ENCODE results near the gene GIMAP7.
A peak's percentile ranks its signal among the peaks of the same experiment; 100 is the strongest.

The GIMAP7 gene

GRCh38 chr7:150565239-150565638, 50.6 kb downstream of the GIMAP7 start:
- Histone ChIP-seq H3K9ac (ENCODE audit: low read length) (no peak overlapping the region), H3K36me3 (ENCODE audit: control insufficient read depth, insufficient read depth, low read length) (no peaks in the 10 kb centered on the region), H3K4me3 (ENCODE audit: low read length) (no peak overlapping the region), H3K27ac (ENCODE audit: low read depth, low read length) (no peak overlapping the region), H3K27me3 (ENCODE audit: control insufficient read depth, insufficient read depth, low read length) (peaks cover 2% of the 10 kb centered on the region), H3K4me1 (ENCODE audit: control insufficient read depth, insufficient read depth, low read length) (no peaks in the 10 kb centered on the region)

GRCh38 chr7:150566123-150566522, 51.5 kb downstream of the GIMAP7 start:
- H3K36me3 ChIP-seq (ENCODE audit: control insufficient read depth, insufficient read depth, low read length) = no peaks in the 10 kb centered on the region

GRCh38 chr7:150566572-150566971, 51.9 kb downstream of the GIMAP7 start:
- Histone ChIP-seq H3K36me3 (ENCODE audit: control insufficient read depth, insufficient read depth, low read length) (no peaks in the 10 kb centered on the region), H3K9ac (ENCODE audit: low read length) (no peak overlapping the region), H3K4me1 (ENCODE audit: control insufficient read depth, insufficient read depth, low read length) (no peaks in the 10 kb centered on the region), H3K27me3 (ENCODE audit: control insufficient read depth, insufficient read depth, low read length) (peaks cover 2% of the 10 kb centered on the region), H3K27ac (ENCODE audit: low read depth, low read length) (no peak overlapping the region), H3K4me3 (ENCODE audit: low read length) (no peak overlapping the region)

More at GRCh38 chr7:150566123-150566522, 51.5 kb downstream of the GIMAP7 start:
- Histone ChIP-seq H3K9ac (ENCODE audit: low read length) (no peak overlapping the region), H3K4me3 (ENCODE audit: low read length) (no peak overlapping the region), H3K27ac (ENCODE audit: low read depth, low read length) (no peak overlapping the region), H3K4me1 (ENCODE audit: control insufficient read depth, insufficient read depth, low read length) (no peaks in the 10 kb centered on the region), H3K27me3 (ENCODE audit: control insufficient read depth, insufficient read depth, low read length) (peaks cover 2% of the 10 kb centered on the region)

GRCh38 chr7:150567169-150567568, 52.5 kb downstream of the GIMAP7 start, which contains the start of gene GIMAP4:
TSS of gene GIMAP4 (plus strand) at chr7:150567390. CDS start at chr7:150569902, 2,512 bp downstream.
- Histone ChIP-seq H3K4me1 (ENCODE audit: control insufficient read depth, insufficient read depth, low read length) (no peaks in the 10 kb centered on the region), H3K27ac (ENCODE audit: low read depth, low read length) (peak within 1 kb of the TSS; percentile 52), H3K9ac (ENCODE audit: low read length) (peak within 1 kb of the TSS; percentile 22), H3K36me3 (ENCODE audit: control insufficient read depth, insufficient read depth, low read length) (no peaks in the 10 kb centered on the region), H3K27me3 (ENCODE audit: control insufficient read depth, insufficient read depth, low read length) (peaks cover 2% of the 10 kb centered on the region), H3K4me3 (ENCODE audit: low read length) (peak within 1 kb of the TSS; percentile 59)

GRCh38 chr7:150567871-150568301, 53.2 kb downstream of the GIMAP7 start:
- Histone ChIP-seq H3K27ac (ENCODE audit: low read depth, low read length) (peak overlapping the region; percentile 52), H3K9ac (ENCODE audit: low read length) (peak overlapping the region; percentile 22), H3K4me1 (ENCODE audit: control insufficient read depth, insufficient read depth, low read length) (no peaks in the 10 kb centered on the region), H3K27me3 (ENCODE audit: control insufficient read depth, insufficient read depth, low read length) (peaks cover 2% of the 10 kb centered on the region), H3K4me3 (ENCODE audit: low read length) (peak overlapping the region; percentile 59), H3K36me3 (ENCODE audit: control insufficient read depth, insufficient read depth, low read length) (no peaks in the 10 kb centered on the region)

- Histone ChIP-seq H3K4me3 (ENCODE audit: low read length) (peak overlapping the region; percentile 29), H3K27me3 (ENCODE audit: control insufficient read depth, insufficient read depth, low read length) (peaks cover 2% of the 10 kb centered on the region), H3K9ac (ENCODE audit: low read length) (no peak overlapping the region), H3K27ac (ENCODE audit: low read depth, low read length) (no peak overlapping the region), H3K4me1 (ENCODE audit: control insufficient read depth, insufficient read depth, low read length) (no peaks in the 10 kb centered on the region), H3K36me3 (ENCODE audit: control insufficient read depth, insufficient read depth, low read length) (no peaks in the 10 kb centered on the region)
Observed at GRCh38 chr7:150568714-150569113, 54.0 kb downstream of the GIMAP7 start.

GRCh38 chr7:150569245-150569955, 54.7 kb downstream of the GIMAP7 start:
- Histone ChIP-seq H3K9ac (ENCODE audit: low read length) (no peak overlapping the region), H3K27ac (ENCODE audit: low read depth, low read length) (no peak overlapping the region), H3K4me3 (ENCODE audit: low read length) (peak overlapping the region; percentile 29), H3K4me1 (ENCODE audit: control insufficient read depth, insufficient read depth, low read length) (no peaks in the 10 kb centered on the region), H3K36me3 (ENCODE audit: control insufficient read depth, insufficient read depth, low read length) (no peaks in the 10 kb centered on the region), H3K27me3 (ENCODE audit: control insufficient read depth, insufficient read depth, low read length) (peaks cover 2% of the 10 kb centered on the region)

All from rectal smooth muscle tissue (tissue), 1 donor.